GM10266 (cell line): ENCODE measurements around the gene MSANTD7.

ENCODE experiments used
- DNase-seq: peaks from one replicate; pipeline ENCODE4 v3.0.0; 2012; ENCODE audit errors: extremely low spot score
- CTCF ChIP-seq: IDR thresholded peaks from 2 replicates; pipeline ENCODE4 v1.5.1; 2012; ENCODE audit warnings: mild to moderate bottlenecking, low read depth; ENCODE audit not compliant: control insufficient read depth, insufficient read depth; ENCODE audit errors: missing control alignments

The MSANTD7 gene

DNA sequence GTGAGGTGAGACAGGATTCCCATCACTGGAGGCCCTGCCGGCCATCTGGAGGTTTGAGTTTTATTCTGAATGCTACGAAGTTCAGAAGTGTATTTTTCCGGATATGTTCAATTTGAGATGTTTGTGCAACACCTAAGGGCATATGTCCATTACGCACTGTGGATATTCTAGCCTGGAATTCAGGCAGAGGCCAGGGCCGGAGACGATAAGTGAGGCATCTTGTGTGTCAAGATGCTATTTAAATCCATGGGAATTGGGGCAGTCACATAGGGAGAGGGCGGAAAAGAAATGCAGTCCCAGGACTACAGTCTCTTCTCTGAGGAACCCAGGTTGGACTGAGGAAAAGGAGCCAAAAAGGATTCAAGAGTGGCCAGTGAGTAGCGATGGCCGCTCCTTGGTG lies 38.7 kb downstream of the MSANTD7 start:
- no peak for DNase-seq
- TF ChIP-seq CTCF = no peak

DNA sequence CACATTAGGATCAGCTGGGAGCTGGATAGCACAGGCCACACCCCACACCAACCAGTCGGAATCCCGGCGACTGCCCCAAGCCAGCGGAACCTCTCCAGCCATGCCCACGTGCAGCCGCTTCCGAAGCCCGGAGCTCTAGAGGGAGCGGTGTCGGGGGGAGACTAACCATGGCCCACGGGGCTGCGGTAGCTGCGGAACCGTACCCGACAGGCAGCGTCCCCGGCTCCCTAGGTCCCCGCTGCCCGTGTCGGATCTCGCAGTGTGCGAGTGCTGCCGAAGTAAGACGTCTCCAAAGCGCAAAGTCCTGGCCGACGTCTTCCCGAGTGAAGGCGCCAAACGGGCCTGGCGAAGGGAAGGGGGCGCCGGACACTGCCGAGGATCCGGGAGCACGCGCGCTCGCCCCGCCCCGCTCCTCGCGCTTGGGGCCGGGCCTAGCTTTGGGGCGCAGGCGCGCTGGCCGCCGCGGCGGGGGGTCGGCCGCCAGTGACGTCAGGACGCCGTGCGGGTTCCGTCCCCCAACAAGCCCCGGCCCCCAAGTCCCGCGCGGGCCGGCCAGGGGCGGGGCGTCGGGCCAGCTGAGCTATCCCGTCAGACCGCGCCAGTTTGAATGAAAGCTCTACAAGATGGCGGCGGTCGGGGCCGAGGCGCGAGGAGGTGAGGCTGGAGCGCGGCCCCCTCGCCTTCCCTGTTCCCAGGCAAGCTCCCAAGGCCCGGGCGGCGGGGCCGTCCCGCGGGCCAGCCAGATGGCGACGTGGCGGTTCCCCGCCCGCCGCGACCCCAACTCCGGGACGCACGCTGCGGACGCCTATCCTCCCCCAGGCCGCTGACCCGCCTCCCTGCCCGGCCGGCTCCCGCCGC lies 40.4 kb downstream of the MSANTD7 start, which contains the start of gene SUV39H2:
SUV39H2 (plus strand) TSS at position 601 of the 858 bp plus-strand sequence; CDS start at position 624, 23 bp downstream.
- TF ChIP-seq CTCF = peak; percentile 31
- peak; percentile 100 for DNase-seq

DNA sequence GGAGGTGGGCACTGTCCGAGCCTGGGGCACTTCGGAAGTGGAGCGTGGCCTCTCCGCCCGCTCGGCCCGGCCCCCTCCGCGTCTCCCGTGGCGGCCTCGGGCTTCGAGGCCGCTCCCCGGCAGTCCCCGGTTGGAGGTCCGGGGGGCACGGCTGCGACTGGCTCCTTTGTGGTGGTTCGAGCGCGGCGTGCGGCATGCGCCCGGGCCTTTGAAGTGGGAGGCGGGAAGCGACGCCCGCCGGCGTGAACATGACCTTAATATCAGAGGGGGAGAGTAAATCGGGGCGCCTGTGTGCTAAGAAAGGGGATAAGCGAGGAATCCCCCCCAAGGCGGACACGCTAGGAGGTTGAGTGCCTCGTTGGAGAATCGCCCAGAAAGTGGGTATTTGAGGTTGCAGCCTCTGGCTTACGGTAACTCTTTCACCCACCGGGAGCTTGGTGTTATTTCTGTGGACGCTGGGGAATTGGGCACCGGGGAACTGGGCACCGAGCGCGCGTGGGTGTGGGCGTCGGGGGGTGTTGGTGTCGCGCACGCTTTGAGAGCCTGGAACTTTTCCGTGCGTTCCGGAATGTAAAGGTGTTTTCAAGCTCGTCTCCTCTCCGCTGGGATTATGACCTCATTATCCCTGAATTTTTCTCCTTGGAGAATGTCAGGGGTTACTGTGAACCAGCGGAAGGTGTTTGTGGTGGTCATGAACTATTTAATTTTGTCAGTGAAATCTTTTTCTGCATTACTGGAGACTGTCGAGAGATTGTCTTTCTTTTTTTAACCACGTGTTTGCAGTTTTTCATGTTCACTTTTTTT lies 41.2 kb downstream of the MSANTD7 start:
- peak; percentile 28 for DNase-seq
- TF ChIP-seq CTCF = no peak

DNA sequence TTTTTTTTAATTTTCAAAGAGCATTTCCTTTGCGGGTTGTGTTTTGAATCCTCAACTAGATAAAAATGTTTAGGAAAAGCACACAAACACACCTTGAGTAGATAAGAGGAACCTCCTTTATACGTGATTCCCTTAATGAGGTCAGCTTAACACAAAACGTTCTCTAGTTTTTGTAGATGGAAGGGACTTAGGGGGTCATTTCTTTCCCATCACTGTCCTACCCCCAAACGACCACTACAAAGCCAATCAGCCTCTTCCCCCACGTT lies 41.8 kb downstream of the MSANTD7 start:
- peak; percentile 10 for DNase-seq
- no peak for TF ChIP-seq CTCF

DNA sequence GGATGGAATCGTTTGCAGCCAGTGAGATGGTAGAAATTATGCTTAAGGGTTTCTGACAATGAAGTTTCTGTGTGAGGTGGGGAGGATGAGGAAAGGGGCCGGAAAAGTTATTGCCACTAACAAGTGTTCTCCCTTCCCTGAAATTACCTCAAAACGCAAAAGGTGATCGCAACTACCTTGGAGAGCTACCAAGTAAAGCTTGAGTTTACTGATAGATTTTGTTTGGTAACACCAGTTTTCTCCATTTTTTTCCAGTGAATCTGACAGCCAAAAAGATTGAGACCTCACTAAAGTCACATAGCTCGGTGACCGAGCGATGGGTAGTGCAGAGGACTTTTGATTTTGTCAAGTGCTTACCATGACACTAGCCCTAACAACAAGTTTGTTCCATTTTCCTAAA lies 42.1 kb downstream of the MSANTD7 start:
- TF ChIP-seq CTCF = no peak
- DNase-seq = no peak

- no peak for TF ChIP-seq CTCF
- no peak for DNase-seq
These were observed 46.0 kb downstream of the MSANTD7 start for GRCh38 chr10:14884082-14884481.
